GM19463 (cell line): ENCODE measurements around the gene DIP2B.
"Not testable (repeated sequence)": the region's sequence is repeated elsewhere in the genome, so short reads cannot be mapped to it uniquely, and the experiment has no call there.

Source experiments
- ATAC-seq: cut with Tn5 transposase; IDR thresholded peaks from one replicate; pipeline ENCODE4 v1.9.1; 2021; ENCODE audit warnings: mild to moderate bottlenecking, moderate library complexity; ENCODE audit not compliant: unreplicated experiment

Gene DIP2B

GRCh38 chr12:50546441-50547318 lies 41.9 kb downstream of the DIP2B start:
- ATAC-seq: no peak

GRCh38 chr12:50547742-50548141 lies 43.0 kb downstream of the DIP2B start:
- no peak for ATAC-seq

- ATAC-seq: no peak
Measured at GRCh38 chr12:50549885-50550284, 45.1 kb downstream of the DIP2B start.

- no peak for ATAC-seq
Measured at GRCh38 chr12:50550530-50551223, 45.9 kb downstream of the DIP2B start.

DNA sequence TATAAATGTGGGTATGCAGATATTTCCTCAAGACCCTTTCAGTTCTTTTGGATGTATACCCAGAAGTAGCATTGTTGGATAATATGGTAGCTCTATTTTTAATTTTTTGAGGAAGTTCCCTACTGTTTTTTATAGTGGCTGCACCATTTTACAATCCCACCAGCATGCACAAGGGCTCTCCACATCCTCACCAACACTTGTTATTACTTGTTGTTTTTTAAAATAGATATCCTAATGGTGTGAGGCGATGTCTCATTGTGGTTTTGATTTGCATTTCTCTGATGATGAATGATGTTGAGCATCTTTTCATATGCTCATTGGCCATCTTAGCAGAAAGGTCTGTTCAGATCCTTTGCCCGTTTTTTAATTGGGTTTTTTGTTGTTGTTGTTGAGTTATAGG lies 47.1 kb downstream of the DIP2B start:
- ATAC-seq: no peak

GRCh38 chr12:50554651-50555050 lies 49.9 kb downstream of the DIP2B start:
- no peak for ATAC-seq

GRCh38 chr12:50555471-50555885 lies 50.7 kb downstream of the DIP2B start:
- ATAC-seq: no peak

GRCh38 chr12:50556273-50556672 lies 51.5 kb downstream of the DIP2B start:
- no peak for ATAC-seq

DNA sequence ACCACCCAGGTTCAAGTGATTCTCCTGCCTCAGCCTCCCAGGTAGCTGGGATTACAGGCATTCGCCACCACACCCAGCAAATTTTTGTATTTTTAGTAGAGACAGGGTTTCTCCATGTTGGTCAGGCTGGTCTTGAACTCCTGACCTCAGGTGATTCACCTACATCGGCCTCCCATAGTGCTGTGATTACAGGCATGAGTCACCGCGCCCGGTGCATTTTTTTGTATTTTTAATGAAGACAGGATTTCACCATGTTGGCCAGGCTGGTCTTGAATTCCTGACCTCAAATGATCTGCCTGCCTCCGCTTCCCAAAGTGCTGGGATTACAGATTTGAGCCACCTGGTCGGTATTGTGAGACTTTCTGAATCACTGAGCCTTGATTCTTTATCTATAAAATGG lies 52.0 kb downstream of the DIP2B start:
- ATAC-seq: not testable (repeated sequence)

GRCh38 chr12:50557421-50557820 lies 52.6 kb downstream of the DIP2B start:
- no peak for ATAC-seq

- ATAC-seq: no peak
Measured at GRCh38 chr12:50558970-50559369, 54.2 kb downstream of the DIP2B start.

GRCh38 chr12:50562520-50563433 lies 58.0 kb downstream of the DIP2B start:
- ATAC-seq: no peak

DNA sequence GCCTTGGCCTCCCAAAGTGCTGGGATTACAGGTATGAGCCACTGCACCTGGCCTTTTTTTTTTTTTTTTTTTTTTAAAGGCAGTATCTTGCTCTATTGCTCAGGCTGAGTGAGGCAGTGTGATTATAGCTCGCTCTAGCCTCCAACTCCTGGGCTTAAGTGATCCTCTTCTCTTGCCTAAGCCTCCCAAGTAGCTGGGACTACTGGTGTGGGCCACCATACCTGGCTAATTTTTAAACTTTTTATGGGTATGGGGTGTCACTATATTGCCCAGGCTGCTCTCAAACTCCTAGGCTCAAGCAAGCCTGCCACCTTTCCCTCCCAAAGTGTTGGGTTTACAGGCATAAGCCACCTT lies 58.6 kb downstream of the DIP2B start:
- ATAC-seq: no peak

- no peak for ATAC-seq
Measured at GRCh38 chr12:50564237-50564947, 59.6 kb downstream of the DIP2B start.

DNA sequence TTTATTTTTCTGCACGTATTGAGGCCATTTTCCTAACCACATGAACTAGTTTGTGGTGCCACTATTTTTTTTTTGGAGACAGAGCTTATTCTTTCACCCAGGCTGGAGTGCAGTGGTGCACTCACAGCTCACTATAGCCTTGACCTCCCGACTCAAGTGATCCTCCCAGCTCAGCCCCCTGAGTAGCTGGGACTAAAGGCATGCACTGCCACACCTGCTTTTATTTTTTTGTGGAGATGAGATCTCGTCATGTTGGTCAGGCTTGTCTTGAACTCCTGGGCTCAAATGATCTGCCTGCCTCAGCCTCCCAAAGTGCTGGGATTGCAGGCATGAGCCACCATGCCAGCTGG lies 60.1 kb downstream of the DIP2B start:
- ATAC-seq: no peak

DNA sequence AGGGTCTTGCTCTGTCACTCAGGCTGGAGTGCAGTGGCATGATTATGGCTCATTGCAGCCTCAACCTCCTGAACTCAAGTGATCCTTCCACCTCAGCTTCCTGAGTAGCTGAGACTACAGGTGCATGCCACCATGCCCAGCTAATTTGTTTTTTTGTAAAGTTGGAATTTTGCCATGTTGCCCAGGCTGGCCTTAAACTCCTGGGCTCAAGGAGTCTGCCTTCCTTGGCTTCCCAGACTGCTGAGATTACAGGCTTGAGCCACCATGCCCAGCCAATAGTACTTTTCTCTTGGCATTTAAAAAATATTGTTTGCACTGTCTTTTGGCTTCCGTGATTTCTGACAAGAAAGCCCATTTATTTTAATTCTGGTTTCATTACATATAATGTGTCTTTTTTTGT lies 61.3 kb downstream of the DIP2B start:
- no peak for ATAC-seq

DNA sequence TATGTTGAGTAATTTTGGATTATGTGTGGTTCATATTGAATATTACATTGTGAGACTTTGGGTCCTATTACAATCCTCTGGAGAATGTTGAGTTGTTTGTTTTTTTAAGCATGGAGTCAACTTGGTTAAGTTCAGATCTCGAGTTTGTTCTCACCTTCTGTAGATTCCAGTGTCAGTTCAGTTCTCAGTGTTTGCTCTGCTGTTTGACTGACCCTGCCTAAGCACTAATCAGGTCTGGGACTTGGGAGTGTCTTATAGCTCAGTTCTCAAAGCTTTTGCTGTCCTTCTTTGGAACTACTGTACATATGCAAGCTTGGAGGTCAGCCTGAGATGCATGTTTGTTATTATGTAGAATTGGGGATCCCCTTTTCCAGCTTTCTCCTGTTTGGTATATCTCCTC lies 63.1 kb downstream of the DIP2B start:
- no peak for ATAC-seq

- no peak for ATAC-seq
Measured at GRCh38 chr12:50568338-50569091, 63.7 kb downstream of the DIP2B start.

DNA sequence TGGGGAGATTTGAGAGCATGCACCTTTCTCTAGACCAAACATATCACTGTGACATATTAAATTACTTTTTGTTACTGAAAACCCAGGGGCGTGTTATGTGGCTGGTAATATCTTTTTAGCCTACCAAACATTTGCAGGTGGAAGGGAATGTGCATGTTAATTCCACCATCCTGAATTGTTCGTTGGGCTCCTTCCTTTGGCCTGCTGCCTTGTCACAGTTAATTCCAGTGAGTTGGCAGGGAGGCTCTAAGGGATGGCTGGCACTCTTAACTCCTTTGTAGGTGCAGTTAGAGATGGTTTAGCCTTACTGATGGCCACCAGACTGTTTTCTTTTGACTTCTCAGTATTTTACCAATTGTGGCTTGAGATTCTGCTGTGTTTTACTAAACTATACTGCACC lies 64.5 kb downstream of the DIP2B start:
- ATAC-seq: no peak

- no peak for ATAC-seq
Measured at GRCh38 chr12:50569876-50570275, 65.1 kb downstream of the DIP2B start.
